Endothelial cell of umbilical vein (primary cell): ENCODE measurements around the gene CLDN15. TPM values are rescaled to one million over a fixed set of nuclear protein-coding genes. Genes with fewer than 3 reads are reported as not detected.

Source experiments
- BruUV-seq: library from RNA; stranded (reverse); fragments of 400-500 nt; replicated peaks from 2 replicates; lab custom pipeline; 2021; lab: Mats Ljungman, UMichigan
- CTCF ChIA-PET: fragments of 300-600, 350-600 bp; sonication (Branson Sonifier 250); formaldehyde crosslinking; loops from one replicate; lab custom pipeline; 2021; ENCODE audit warnings: antibody characterized with exemption, inconsistent platforms; lab: Charles Lee
- POLR2A ChIA-PET: fragments of 300-600, 350-600 bp; sonication (Branson Sonifier 250); formaldehyde crosslinking; loops from one replicate; lab custom pipeline; 2021; ENCODE audit warnings: antibody characterized with exemption, inconsistent platforms; lab: Charles Lee
- DNase-seq: peaks from one replicate; pipeline ENCODE4 v3.0.0-alpha.2; 2011; ENCODE audit warnings: low read depth, low spot score
- FAIRE-seq: peaks from 2 replicates; lab custom pipeline; 2011; peaks lifted over from hg19 to GRCh38; lab: Jason Lieb, UNC
- H2AFZ ChIP-seq: 2 replicates; pipeline ENCODE4 v1.6.0; 2012; ENCODE audit warnings: low read depth, low read length, control low read depth, inconsistent platforms
- H3K27ac ChIP-seq: 2 replicates; pipeline ENCODE4 v1.5.1; 2011; ENCODE audit warnings: low read depth, mild to moderate bottlenecking, control low read depth, low read length, moderate library complexity; ENCODE audit not compliant: insufficient read depth
- H3K27me3 ChIP-seq, 2 experiments: 2 replicates each; pipeline versions ENCODE4 v1.6.0 to v1.6.1; 2011; ENCODE audit warnings: low read length in 2 of 2, mixed read lengths in 1 of 2; ENCODE audit not compliant: control insufficient read depth in 2 of 2, insufficient read depth in 2 of 2
- H3K36me3 ChIP-seq, 2 experiments: 2 replicates in 1 of 2; 3 replicates in 1 of 2; pipeline ENCODE4 v1.5.1; 2011; ENCODE audit warnings: low read length in 2 of 2, mild to moderate bottlenecking in 1 of 2, moderate library complexity in 1 of 2; ENCODE audit not compliant: control insufficient read depth in 2 of 2, insufficient read depth in 2 of 2; ENCODE audit errors: extremely low read depth in 1 of 2
- H3K4me1 ChIP-seq: 3 replicates; pipeline ENCODE4 v1.5.1; 2011; ENCODE audit warnings: mild to moderate bottlenecking, low read length; ENCODE audit not compliant: control insufficient read depth, insufficient read depth; ENCODE audit errors: extremely low read depth
- H3K4me2 ChIP-seq: 2 replicates; pipeline ENCODE4 v1.6.1; 2011; ENCODE audit warnings: low read length, control low read depth, mixed read lengths; ENCODE audit not compliant: insufficient read depth
- H3K4me3 ChIP-seq, 3 experiments: fragments of 200-600 bp in 1 of 3; sonication (generic), shearing (Covaris generic) in 1 of 3; replicated peaks in 1 of 3; 2 replicates each; pipeline ENCODE4 v1.5.1; 2011 to 2016; ENCODE audit warnings: control low read depth in 3 of 3, low read length in 3 of 3, mild to moderate bottlenecking in 2 of 3, inconsistent platforms in 1 of 3, low read depth in 1 of 3, moderate library complexity in 1 of 3; ENCODE audit not compliant: insufficient read depth in 1 of 3
- H3K79me2 ChIP-seq: 2 replicates; pipeline ENCODE4 v1.6.0; 2012; ENCODE audit warnings: low read length, inconsistent platforms; ENCODE audit not compliant: control insufficient read depth, insufficient read depth
- H3K9ac ChIP-seq: replicated peaks from 2 replicates; pipeline ENCODE3; 2011; ENCODE audit warnings: low read length, control low read depth; ENCODE audit not compliant: insufficient read depth; ENCODE audit errors: extremely low read depth
- H3K9me1 ChIP-seq: replicated peaks from 3 replicates; pipeline ENCODE4 v1.6.0; 2011; ENCODE audit warnings: mild to moderate bottlenecking, low read length; ENCODE audit not compliant: control insufficient read depth, insufficient read depth; ENCODE audit errors: extremely low read depth
- H3K9me3 ChIP-seq: replicated peaks from 2 replicates; pipeline ENCODE4 v1.5.1; 2012; ENCODE audit warnings: low read length, inconsistent platforms; ENCODE audit not compliant: control insufficient read depth, insufficient read depth
- H4K20me1 ChIP-seq: replicated peaks from 2 replicates; pipeline ENCODE3; 2011; ENCODE audit warnings: mild to moderate bottlenecking, low read length; ENCODE audit not compliant: control insufficient read depth, insufficient read depth; ENCODE audit errors: extremely low read depth
- CTCF ChIP-seq, 2 donors: IDR thresholded peaks; 1 replicate in 1 of 2; 2 replicates in 1 of 2; pipeline ENCODE4 v1.5.1; 2011; ENCODE audit warnings: low read length in 2 of 2, mild to moderate bottlenecking in 2 of 2, moderate library complexity in 2 of 2, control low read depth in 1 of 2, inconsistent platforms in 1 of 2, low read depth in 1 of 2; ENCODE audit not compliant: insufficient read depth in 1 of 2; ENCODE audit errors: extremely low read depth in 1 of 2
- EZH2 ChIP-seq: IDR thresholded peaks from 2 replicates; pipeline ENCODE4 v1.6.1; 2012; ENCODE audit warnings: borderline replicate concordance, low read depth, mild to moderate bottlenecking, moderate library complexity, low read length, inconsistent platforms; ENCODE audit not compliant: severe bottlenecking
- FOS ChIP-seq: IDR thresholded peaks from 2 replicates; pipeline ENCODE4 v1.6.1; 2011; ENCODE audit warnings: mild to moderate bottlenecking, low read length, moderate library complexity, borderline replicate concordance; ENCODE audit not compliant: insufficient read depth
- GATA2 ChIP-seq: IDR thresholded peaks from 2 replicates; pipeline ENCODE4 v1.7.0; 2011; ENCODE audit warnings: low read depth, mild to moderate bottlenecking, moderate library complexity, mixed read lengths, low read length; ENCODE audit not compliant: insufficient read length, insufficient read depth
- JUN ChIP-seq: IDR thresholded peaks from 2 replicates; pipeline ENCODE4 v1.6.1; 2011; ENCODE audit warnings: borderline replicate concordance, low read depth; ENCODE audit not compliant: insufficient read length, insufficient read depth
- MAX ChIP-seq: IDR thresholded peaks from 2 replicates; pipeline ENCODE4 v1.6.1; 2011; ENCODE audit not compliant: insufficient read depth, insufficient read length
- MYC ChIP-seq: IDR thresholded peaks from one replicate; pipeline ENCODE4 v1.6.1; 2011; ENCODE audit warnings: mild to moderate bottlenecking, low read depth, low read length
- POLR2A ChIP-seq: IDR thresholded peaks from 2 replicates; pipeline ENCODE4 v1.6.1; 2012; ENCODE audit warnings: low read depth, mild to moderate bottlenecking, control low read depth, low read length
- POLR2AphosphoS5 ChIP-seq: IDR thresholded peaks from 2 replicates; pipeline ENCODE4 v1.6.1; 2012; ENCODE audit warnings: low read depth, mild to moderate bottlenecking, control low read depth, low read length, moderate library complexity; ENCODE audit not compliant: insufficient read depth
- dilution Hi-C: fragments of 300-500 bp; cut with MboI; formaldehyde crosslinking; loops from one replicate; pipeline ENCODE4 v1.15.0; 2019; ENCODE audit warnings: low sequenced_read_pairs; ENCODE audit not compliant: extremely low pct_ligation_motif_present
- intact Hi-C: fragments of 100-400 bp; cut with micrococcal nuclease; formaldehyde crosslinking; loops from one replicate; pipeline ENCODE4 v1.10.0; 2022
- polyA plus RNA-seq, 4 experiments: library from polyadenylated mRNA; depleted of rRNA in 3 of 4; stranded (reverse) in 3 of 4; unstranded in 1 of 4; fragments of >200 nt; gene quantifications; 2 replicates each; pipeline versions ENCODE4 v1.2.1 to v1.2.3, GENCODE V29; 2011 to 2012; ENCODE audit warnings: missing spikeins in 1 of 4
- total RNA-seq: library from RNA; stranded (reverse); gene quantifications from 2 replicates; pipeline ENCODE4 v1.2.3, GENCODE V29; 2021

CLDN15 gene
- total and polyA plus RNA-seq, 2 donors (not counting 3 experiments of a cell fraction or from before 2014, with no cell fraction given): 11.3 to 17.7 TPM

GRCh38 chr7:101212014-101212413 is 25.6 kb downstream of the CLDN15 start:
- BruUV-seq: no TSS peak
- no peaks in the 10 kb centered on the region for H3K9me3 ChIP-seq
- no peaks in the 10 kb centered on the region for H3K27me3 ChIP-seq
- no peak overlapping the region for H3K4me3 ChIP-seq
- H3K4me1 ChIP-seq: peaks cover 6% of the 10 kb centered on the region
- DNase-seq (no peak), FAIRE-seq (no peak)
- no peaks in the 10 kb centered on the region for H3K9me1 ChIP-seq
- TF ChIP-seq FOS (no peak), EZH2 (no peak), POLR2AphosphoS5 (no peak), JUN (no peak), MAX (no peak), CTCF (IDR thresholded peaks at IDR 0.05; ENCODE audit: extremely low read depth in 1 of 2, insufficient read depth in 1 of 2, low read depth in 1 of 2, low read length in 2 of 2) (no peak), MYC (no peak), POLR2A (no peak), GATA2 (no peak)
- no peak overlapping the region for H3K4me2 ChIP-seq
- ChIA-PET POLR2A (no interaction called here), CTCF (no interaction called here)
- H3K9ac ChIP-seq: no peak overlapping the region
- peaks cover 21% of the 10 kb centered on the region for H3K79me2 ChIP-seq
- intact Hi-C loops (no loop called here), dilution Hi-C loops (no loop called here)
- no peaks in the 10 kb centered on the region for H4K20me1 ChIP-seq
- no peak overlapping the region for H3K27ac ChIP-seq
- peaks cover 14 to 38% of the 10 kb centered on the region in 2 experiments for H3K36me3 ChIP-seq
- H2AFZ ChIP-seq: no peak overlapping the region
